Mesendoderm (in vitro differentiated cells): ENCODE measurements around the gene BOLA1.
A peak's percentile ranks its signal among the peaks of the same experiment; 100 is the strongest.

ENCODE experiments used
- DNase-seq: peaks from one replicate; pipeline ENCODE4 v3.0.0; 2013
- H2AK5ac ChIP-seq: 2 replicates; pipeline ENCODE4 v1.6.1; 2013; ENCODE audit warnings: low read length, inconsistent platforms
- H2BK120ac ChIP-seq: 2 replicates; pipeline ENCODE4 v1.6.1; 2013; ENCODE audit warnings: low read depth, mild to moderate bottlenecking, low read length, moderate library complexity, mixed read lengths
- H2BK15ac ChIP-seq: replicated peaks from 2 replicates; pipeline ENCODE4 v1.6.1; 2013; ENCODE audit warnings: low read depth, mild to moderate bottlenecking, moderate library complexity
- H2BK5ac ChIP-seq: 2 replicates; pipeline ENCODE4 v1.6.1; 2013; ENCODE audit warnings: low read length, inconsistent platforms
- H3K18ac ChIP-seq: 2 replicates; pipeline ENCODE4 v1.6.1; 2013; ENCODE audit warnings: mild to moderate bottlenecking, low read length, mixed read lengths
- H3K23ac ChIP-seq: one replicate; pipeline ENCODE4 v1.6.1; 2013; ENCODE audit warnings: low read length
- H3K27ac ChIP-seq: 2 replicates; pipeline ENCODE4 v1.5.1; 2013; ENCODE audit warnings: low read depth, mild to moderate bottlenecking, inconsistent platforms, low read length, moderate library complexity
- H3K27me3 ChIP-seq: 2 replicates; pipeline ENCODE4 v1.6.1; 2013; ENCODE audit warnings: low read length, control low read depth, mild to moderate bottlenecking, inconsistent platforms; ENCODE audit not compliant: insufficient read depth, poor library complexity
- H3K36me3 ChIP-seq: 2 replicates; pipeline ENCODE4 v1.6.1; 2013; ENCODE audit warnings: low read length, inconsistent platforms; ENCODE audit not compliant: control insufficient read depth, insufficient read depth
- H3K4ac ChIP-seq: one replicate; pipeline ENCODE4 v1.6.1; 2013; ENCODE audit warnings: low read depth, mild to moderate bottlenecking, low read length, moderate library complexity
- H3K4me1 ChIP-seq: 2 replicates; pipeline ENCODE4 v1.6.1; 2013; ENCODE audit warnings: low read depth, low read length, inconsistent platforms; ENCODE audit not compliant: control insufficient read depth
- H3K4me2 ChIP-seq: 2 replicates; pipeline ENCODE4 v1.6.1; 2013; ENCODE audit warnings: low read length
- H3K4me3 ChIP-seq: 2 replicates; pipeline ENCODE4 v1.5.1; 2013; ENCODE audit warnings: mild to moderate bottlenecking, low read length
- H3K56ac ChIP-seq: one replicate; pipeline ENCODE4 v1.6.1; 2013; ENCODE audit warnings: low read length
- H3K79me1 ChIP-seq: 2 replicates; pipeline ENCODE4 v1.6.1; 2013; ENCODE audit warnings: low read length, inconsistent platforms
- H3K79me2 ChIP-seq: 2 replicates; pipeline ENCODE4 v1.6.1; 2013; ENCODE audit warnings: mild to moderate bottlenecking, low read length; ENCODE audit not compliant: control insufficient read depth, insufficient read depth
- H3K9ac ChIP-seq: 2 replicates; pipeline ENCODE4 v1.6.1; 2013; ENCODE audit warnings: low read length, inconsistent platforms
- H4K5ac ChIP-seq: one replicate; pipeline ENCODE4 v1.6.1; 2013; ENCODE audit warnings: low read length
- H4K8ac ChIP-seq: one replicate; pipeline ENCODE4 v1.6.1; 2013; ENCODE audit warnings: low read depth, mild to moderate bottlenecking, control low read depth, low read length, moderate library complexity
- WGBS: extraction: QIAGEN DNeasy Blood & Tissue Kit; methylation state at CpG from one replicate; pipeline ENCODE4 v1.1.7; 2013; ENCODE audit warnings: low lambda C conversion rate, missing lambda C conversion rate; ENCODE audit not compliant: insufficient coverage; ENCODE audit errors: extremely low coverage; 5-methylcytosine and 5-hydroxymethylcytosine counted together

The BOLA1 gene

DNA sequence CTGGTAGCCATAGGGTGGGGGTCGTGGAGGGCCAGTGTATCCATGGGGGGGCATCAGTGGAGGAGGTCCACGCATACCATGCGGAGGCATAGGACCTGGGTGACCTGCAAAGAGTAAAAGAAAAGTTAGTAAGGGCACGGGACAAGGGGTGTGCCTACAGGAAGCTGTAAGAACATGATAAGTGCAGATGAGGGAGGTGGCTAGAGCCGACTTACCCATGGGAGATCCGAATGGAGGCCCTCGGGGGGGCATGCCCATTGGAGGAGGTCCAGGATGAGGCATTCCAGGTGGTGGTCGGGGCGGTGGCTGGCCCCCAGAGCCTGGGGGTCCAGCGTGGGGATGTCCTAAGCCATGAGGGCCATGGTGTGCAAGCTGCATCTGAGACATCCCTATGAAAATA, 24.3 kb downstream of the BOLA1 start:
- Histone ChIP-seq H3K79me1 (peaks cover 17% of the 10 kb centered on the region), H3K4me2 (no peak overlapping the region), H4K5ac (no peak overlapping the region), H3K56ac (no peak overlapping the region), H3K27ac (no peak overlapping the region), H4K8ac (no peak overlapping the region), H3K9ac (no peak overlapping the region), H3K79me2 (peaks cover 27% of the 10 kb centered on the region), H3K36me3 (peaks cover 17% of the 10 kb centered on the region), H2AK5ac (no peak overlapping the region), H2BK15ac (no peak overlapping the region), H3K4me3 (no peak overlapping the region), H2BK5ac (no peak overlapping the region), H3K4ac (no peak overlapping the region), H2BK120ac (no peak overlapping the region), H3K27me3 (no peaks in the 10 kb centered on the region), H3K4me1 (peaks cover 5% of the 10 kb centered on the region), H3K23ac (no peak overlapping the region), H3K18ac (no peak overlapping the region)
- no peak for DNase-seq
- no CpG with 5 or more reads among the region's 10 CpGs for WGBS

DNA sequence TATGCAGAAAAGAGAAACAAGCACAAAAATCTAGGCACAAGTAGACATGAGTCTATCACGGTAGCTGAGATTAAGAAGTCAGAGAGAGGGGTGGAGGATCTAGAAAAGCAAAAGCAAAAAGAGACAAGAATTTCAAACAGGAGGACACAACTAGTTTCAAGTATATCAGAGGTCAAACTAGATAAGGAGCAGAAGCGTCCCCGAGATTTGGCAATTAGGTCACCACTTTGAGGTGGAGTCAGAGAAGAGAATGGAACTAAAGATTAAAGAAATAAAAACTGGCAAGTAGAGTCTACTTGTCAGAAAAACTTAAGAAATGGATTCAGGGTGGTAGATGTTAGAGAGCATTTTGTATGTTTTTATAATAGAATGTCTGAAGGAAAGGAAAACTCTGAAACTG, 26.0 kb downstream of the BOLA1 start:
- Histone ChIP-seq H3K56ac (no peak overlapping the region), H3K18ac (no peak overlapping the region), H2AK5ac (no peak overlapping the region), H2BK120ac (no peak overlapping the region), H3K79me2 (peaks cover 27% of the 10 kb centered on the region), H3K23ac (no peak overlapping the region), H2BK5ac (no peak overlapping the region), H3K27me3 (no peaks in the 10 kb centered on the region), H3K4ac (no peak overlapping the region), H3K9ac (peak overlapping the region; percentile 3), H3K79me1 (peaks cover 17% of the 10 kb centered on the region), H3K36me3 (peaks cover 17% of the 10 kb centered on the region), H3K27ac (no peak overlapping the region), H3K4me2 (no peak overlapping the region), H3K4me1 (peaks cover 5% of the 10 kb centered on the region), H4K5ac (no peak overlapping the region), H3K4me3 (no peak overlapping the region), H2BK15ac (no peak overlapping the region), H4K8ac (no peak overlapping the region)
- DNase-seq: no peak
- WGBS: no CpG with 5 or more reads among the region's 3 CpGs

DNA sequence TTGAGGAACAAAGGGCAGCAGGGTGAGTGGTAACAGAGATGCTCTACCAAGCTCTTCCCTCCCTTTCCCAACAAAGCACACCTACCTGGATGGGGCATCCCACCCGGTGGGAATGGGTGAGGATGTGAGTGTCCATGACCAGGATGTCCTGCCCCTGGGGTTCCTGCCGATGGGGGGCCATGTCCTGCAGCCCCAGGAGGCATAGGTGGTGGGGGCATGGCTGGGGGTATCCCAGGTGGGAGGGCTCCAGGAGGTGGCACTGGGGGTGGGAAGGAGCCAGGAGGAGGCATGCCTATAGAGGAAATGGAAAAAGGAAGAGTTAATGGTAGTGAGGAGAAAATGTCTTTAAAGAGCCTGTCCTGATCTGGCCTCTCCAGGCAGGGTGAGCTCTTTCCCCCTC, 26.4 kb downstream of the BOLA1 start:
- no peak overlapping the region for H3K9ac ChIP-seq
- no peak overlapping the region for H3K27ac ChIP-seq
- H3K79me2 ChIP-seq: peaks cover 27% of the 10 kb centered on the region
- H3K4me1 ChIP-seq: peaks cover 5% of the 10 kb centered on the region
- no peak overlapping the region for H2BK15ac ChIP-seq
- H3K4ac ChIP-seq: no peak overlapping the region
- WGBS: no CpG with 5 or more reads among the region's 2 CpGs
- H2BK120ac ChIP-seq: no peak overlapping the region
- no peak overlapping the region for H3K4me3 ChIP-seq
- H3K79me1 ChIP-seq: peaks cover 17% of the 10 kb centered on the region
- H2AK5ac ChIP-seq: no peak overlapping the region
- no peak overlapping the region for H3K56ac ChIP-seq
- H3K27me3 ChIP-seq: no peaks in the 10 kb centered on the region
- H3K36me3 ChIP-seq: peaks cover 17% of the 10 kb centered on the region
- H3K18ac ChIP-seq: no peak overlapping the region
- DNase-seq: no peak
- H3K23ac ChIP-seq: no peak overlapping the region
- H2BK5ac ChIP-seq: no peak overlapping the region
- no peak overlapping the region for H3K4me2 ChIP-seq
- H4K5ac ChIP-seq: no peak overlapping the region
- H4K8ac ChIP-seq: no peak overlapping the region

DNA sequence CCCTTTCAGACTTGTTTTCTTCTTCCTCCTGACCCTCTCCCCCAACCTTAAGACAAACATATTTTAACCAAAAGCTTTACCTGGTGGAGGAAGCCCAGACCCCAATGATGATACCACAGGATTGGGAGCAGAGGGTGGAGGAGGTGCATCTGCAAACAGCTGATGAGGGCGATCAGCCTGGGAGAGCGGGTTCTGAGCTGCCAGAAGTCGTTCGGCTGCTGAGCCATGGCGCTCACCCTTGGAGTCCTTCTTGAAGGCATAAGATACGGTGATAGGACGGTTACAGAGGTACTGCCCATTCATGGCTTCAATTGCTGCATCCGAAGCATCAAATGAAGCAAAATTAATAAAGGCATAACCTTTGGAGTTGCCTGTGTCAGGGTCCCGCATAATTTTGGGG, 26.9 kb downstream of the BOLA1 start:
- H3K9ac ChIP-seq: peak overlapping the region; percentile 47
- peaks cover 5% of the 10 kb centered on the region for H3K4me1 ChIP-seq
- no peak overlapping the region for H3K4me2 ChIP-seq
- no peak overlapping the region for H3K4me3 ChIP-seq
- no peak overlapping the region for H3K4ac ChIP-seq
- H4K5ac ChIP-seq: no peak overlapping the region
- DNase-seq: no peak
- H3K27me3 ChIP-seq: no peaks in the 10 kb centered on the region
- H3K18ac ChIP-seq: no peak overlapping the region
- H3K56ac ChIP-seq: no peak overlapping the region
- H2BK120ac ChIP-seq: no peak overlapping the region
- no peak overlapping the region for H2AK5ac ChIP-seq
- H3K36me3 ChIP-seq: peaks cover 17% of the 10 kb centered on the region
- H3K79me2 ChIP-seq: peaks cover 27% of the 10 kb centered on the region
- H3K23ac ChIP-seq: no peak overlapping the region
- H4K8ac ChIP-seq: no peak overlapping the region
- H2BK5ac ChIP-seq: no peak overlapping the region
- peaks cover 17% of the 10 kb centered on the region for H3K79me1 ChIP-seq
- H2BK15ac ChIP-seq: no peak overlapping the region
- no peak overlapping the region for H3K27ac ChIP-seq
- WGBS: no CpG with 5 or more reads among the region's 9 CpGs

DNA sequence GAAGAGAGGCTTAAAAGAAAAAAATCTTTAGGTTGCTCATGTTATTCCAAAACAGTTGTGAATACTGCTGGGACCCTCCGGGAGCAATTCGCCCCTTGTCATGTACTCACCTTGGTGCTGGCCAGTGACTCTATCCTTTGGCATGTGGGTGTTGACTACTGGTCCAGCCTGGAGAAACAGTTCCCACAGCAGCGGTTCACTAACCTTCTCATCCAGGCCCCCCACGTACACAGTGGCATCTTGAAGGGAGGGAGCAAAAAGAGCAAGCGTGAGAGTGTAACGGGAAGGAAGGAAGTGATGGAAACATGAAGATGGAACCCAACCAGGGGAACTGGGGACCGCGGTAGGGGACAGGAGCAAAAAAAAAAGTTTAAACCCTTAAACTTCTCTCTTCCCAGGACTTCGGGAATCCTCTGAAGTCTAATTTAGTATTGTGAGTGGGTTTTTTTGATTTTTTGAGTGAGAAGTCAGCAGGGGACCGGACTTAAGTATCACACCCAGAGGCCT, 27.7 kb downstream of the BOLA1 start:
- H3K79me1 ChIP-seq: peaks cover 17% of the 10 kb centered on the region
- no peak overlapping the region for H4K5ac ChIP-seq
- H4K8ac ChIP-seq: no peak overlapping the region
- no peaks in the 10 kb centered on the region for H3K27me3 ChIP-seq
- H3K4me1 ChIP-seq: peaks cover 5% of the 10 kb centered on the region
- peak overlapping the region; percentile 93 for H3K9ac ChIP-seq
- peak overlapping the region; percentile 72 for H2AK5ac ChIP-seq
- peaks cover 19% of the 10 kb centered on the region for H3K36me3 ChIP-seq
- peak overlapping the region; percentile 74 for H3K27ac ChIP-seq
- H3K4me3 ChIP-seq: peak overlapping the region; percentile 99
- WGBS: no CpG with 5 or more reads among the region's 10 CpGs
- no peak overlapping the region for H3K23ac ChIP-seq
- no peak for DNase-seq
- H3K4ac ChIP-seq: no peak overlapping the region
- H3K56ac ChIP-seq: peak overlapping the region; percentile 95
- peak overlapping the region; percentile 88 for H3K18ac ChIP-seq
- no peak overlapping the region for H2BK120ac ChIP-seq
- no peak overlapping the region for H2BK5ac ChIP-seq
- peak overlapping the region; percentile 83 for H3K4me2 ChIP-seq
- peaks cover 27% of the 10 kb centered on the region for H3K79me2 ChIP-seq
- no peak overlapping the region for H2BK15ac ChIP-seq
